T47D (cell line): Measurements from ENCODE around the gene TGFB3.

Experiments used
- DNase-seq, 2 experiments: peaks; one replicate each; pipeline versions ENCODE4 v3.0.0 to v3.0.0-alpha.2; 2011 to 2012; ENCODE audit warnings: low read depth in 1 of 2, low spot score in 1 of 2
- JUND ChIP-seq: IDR thresholded peaks from 2 replicates; pipeline ENCODE4 v1.6.1; 2012; ENCODE audit warnings: low read depth
- in situ Hi-C: cut with HindIII; loops from 2 replicates; pipeline ENCODE4 v1.10.0; 2016; ENCODE audit warnings: low sequenced_read_pairs, low pct_unique_long_range_greater_than_20kb

Gene TGFB3

DNA sequence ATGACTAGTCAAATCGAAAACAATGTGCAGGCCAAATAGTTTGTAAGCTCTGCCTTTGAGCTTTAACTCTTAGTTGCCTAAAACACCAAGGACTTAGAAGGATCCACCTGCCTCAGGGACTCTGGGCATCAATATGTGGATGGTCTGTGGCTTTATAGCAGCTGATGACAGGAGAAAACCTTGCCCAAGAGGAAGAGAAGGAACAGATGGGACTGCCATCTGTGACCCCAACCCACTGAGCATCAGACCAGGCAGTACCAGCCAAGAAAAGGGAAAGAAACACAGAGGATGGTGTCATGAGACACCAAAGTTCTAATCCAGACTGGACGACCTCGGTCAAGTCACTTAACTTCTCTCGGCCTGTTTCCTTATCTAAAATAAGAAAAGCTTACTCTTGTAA, 12.7 kb downstream of the TGFB3 start:
- in situ Hi-C loops = no loop called here
- DNase-seq = no peak
- TF ChIP-seq JUND = no peak

DNA sequence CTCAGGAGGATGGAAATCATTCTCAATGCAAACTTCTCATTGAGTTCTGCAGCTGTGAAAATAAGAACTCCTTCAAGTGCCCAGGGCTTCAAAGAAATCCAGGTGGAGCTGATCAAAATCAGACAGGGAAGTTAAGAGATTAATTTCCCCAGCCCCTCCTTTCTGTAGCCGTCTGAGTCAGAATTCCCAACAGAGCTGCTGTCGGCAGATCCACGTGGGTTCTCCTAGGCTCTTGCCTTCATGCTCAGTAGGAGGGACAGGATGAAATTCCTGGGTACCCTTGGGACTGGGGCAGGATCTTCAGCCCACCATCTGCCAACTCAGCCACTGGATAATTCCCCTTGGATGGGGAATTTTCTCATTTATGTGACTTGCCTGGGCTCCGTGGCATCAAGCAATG, 13.3 kb downstream of the TGFB3 start:
- no peak for TF ChIP-seq JUND
- in situ Hi-C loops = no loop called here
- no peak for DNase-seq

DNA sequence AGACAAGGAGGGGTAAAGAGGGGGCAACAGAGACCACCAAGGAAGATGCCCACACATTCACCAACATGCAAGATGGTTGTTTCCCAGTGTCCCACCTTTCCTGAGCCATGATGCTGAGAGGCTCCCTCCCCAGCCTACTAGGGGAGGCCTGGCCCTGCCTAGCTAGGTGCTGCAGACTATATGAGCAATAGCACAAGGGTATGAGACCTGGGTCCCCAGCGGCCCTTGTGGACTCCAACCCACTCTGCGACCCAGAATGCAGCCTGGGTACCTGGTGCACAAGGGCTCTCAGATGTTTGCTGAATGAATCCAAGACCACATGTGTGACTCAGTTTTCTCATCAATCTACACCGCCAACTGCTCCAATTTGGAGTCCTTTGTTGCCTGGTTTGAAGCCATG, 13.9 kb downstream of the TGFB3 start:
- TF ChIP-seq JUND = no peak
- no peak for DNase-seq
- in situ Hi-C loops = no loop called here

DNA sequence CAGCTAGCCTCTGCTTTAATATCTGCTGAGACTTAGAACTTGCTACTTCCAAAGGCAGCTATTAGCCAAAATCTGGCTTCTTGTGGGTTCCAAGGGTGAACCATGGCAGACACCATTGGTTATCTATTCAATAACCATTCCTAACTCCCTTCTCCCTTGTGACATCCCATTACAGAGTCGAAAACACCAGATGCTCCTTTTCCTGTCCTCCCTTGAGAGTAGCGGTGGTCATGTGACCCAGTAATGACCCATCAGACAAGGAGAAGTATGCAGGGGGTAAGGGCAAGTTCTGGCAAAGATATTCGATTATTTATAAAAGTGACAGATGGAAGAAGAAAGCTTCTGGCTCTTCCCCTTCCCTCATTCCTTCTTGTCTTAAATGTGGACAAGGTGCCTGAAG, 20.1 kb downstream of the TGFB3 start:
- no peak for DNase-seq
- in situ Hi-C loops = no loop called here
- no peak for TF ChIP-seq JUND

DNA sequence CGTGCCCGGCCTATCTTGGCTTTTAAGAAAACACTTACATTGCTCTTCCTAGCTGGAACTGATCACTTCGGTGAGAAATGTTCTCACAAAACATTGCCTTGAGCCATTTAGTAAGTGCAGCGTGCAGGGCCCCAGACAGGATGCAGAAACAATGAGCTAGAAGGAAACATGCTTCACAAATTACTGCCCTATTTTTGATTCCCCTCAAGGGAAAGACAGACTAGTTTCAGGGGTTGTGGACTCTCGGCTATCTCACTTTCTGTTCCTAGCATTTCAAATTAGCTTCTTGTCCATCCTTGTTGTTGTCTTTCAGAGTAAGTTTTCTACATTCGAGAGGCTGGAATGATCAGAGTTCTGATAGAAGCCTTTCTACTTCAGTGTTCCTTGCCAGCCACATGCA, 21.6 kb downstream of the TGFB3 start:
- no peak for DNase-seq
- in situ Hi-C loops = no loop called here
- TF ChIP-seq JUND = no peak

DNA sequence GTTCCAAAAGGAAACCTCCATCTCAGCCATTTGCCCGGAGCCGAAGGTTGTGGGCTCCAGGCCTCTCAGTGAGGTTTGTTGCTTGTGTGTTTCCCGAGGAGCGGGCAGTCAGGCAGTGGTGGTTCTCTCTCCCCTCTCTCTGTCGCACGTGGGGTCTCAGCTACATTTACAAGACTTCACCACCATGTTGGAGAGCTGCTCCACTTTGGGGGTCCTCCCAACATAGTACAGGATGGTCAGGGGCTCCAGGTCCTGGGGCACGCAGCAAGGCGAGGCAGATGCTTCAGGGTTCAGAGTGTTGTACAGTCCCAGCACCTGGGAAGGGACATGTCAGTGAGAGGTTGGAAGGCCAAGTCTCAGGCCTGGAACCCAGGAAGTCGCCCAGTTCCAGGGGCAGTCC, 22.8 kb downstream of the TGFB3 start:
- no peak for DNase-seq
- TF ChIP-seq JUND = no peak
- in situ Hi-C loops = no loop called here

DNA sequence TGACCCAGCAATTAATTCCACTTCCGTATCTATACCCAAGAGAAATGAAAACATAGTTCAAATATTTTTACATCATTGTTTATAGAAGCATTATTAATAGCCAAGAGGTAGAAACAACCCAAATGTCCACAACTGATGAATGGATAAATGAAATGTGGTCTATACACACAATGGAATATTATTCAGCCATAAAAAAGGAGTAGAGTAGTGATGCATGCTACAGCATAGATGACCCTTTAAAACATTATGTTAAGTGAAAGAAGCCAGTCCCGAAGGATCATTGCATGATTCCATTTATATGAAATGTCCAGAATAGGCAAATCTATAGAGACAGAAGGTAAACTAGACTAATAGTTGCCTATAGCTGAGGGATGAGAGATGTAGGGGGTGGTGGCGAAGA, 29.3 kb downstream of the TGFB3 start:
- in situ Hi-C loops = no loop called here
- no peak for TF ChIP-seq JUND
- DNase-seq = no peak

DNA sequence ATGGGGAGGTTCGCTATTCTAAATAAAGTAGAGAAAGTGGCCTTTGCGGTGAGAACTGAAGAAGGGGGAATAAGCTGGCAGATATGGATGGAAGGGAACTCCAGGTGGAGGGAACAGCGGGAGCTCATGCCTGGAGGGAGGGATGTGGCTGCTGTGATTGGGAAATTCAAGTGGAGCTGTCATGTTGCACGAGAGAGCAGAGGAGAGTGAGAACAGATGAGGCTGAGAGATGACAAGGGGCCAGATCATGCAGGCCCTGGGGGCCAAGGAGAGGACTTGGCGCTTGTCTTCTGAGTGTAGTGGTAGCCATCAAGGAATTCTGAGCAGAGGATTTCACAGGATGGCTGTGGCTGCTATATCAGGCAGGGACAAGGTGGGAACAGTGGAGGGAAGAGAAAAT, 35.0 kb downstream of the TGFB3 start:
- in situ Hi-C loops = no loop called here
- TF ChIP-seq JUND = no peak
- DNase-seq = no peak

DNA sequence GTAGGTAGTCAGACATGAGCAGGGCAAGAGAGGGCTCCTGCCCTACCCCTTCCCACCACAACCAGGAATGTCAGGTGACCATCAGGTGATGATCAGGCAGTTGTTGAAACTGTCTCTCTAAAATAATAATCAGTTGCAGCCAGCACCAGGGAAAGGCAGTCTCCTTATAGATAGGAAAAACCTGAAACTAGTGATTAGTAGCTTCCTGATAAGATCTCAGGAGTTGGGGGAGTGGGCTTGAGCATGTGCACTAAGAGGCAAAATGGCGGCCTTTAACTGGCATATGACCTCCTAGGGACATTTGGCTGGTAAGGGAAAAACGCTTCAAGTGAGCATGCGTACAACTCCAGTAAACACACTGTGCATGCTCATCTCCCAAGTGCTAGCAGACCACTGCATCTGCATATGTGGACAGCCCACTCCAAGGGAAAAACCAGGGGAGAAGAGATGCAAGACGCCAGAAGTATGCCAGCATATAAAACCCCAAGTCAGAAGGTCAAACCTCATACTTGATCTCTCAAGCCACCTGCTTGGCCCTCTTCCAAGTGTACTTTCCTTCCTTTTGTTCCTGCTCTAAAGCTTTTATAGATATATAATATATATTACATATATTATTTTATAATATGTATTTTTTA, 37.1 kb downstream of the TGFB3 start:
- DNase-seq = no peak
- no peak for TF ChIP-seq JUND
- in situ Hi-C loops = no loop called here

DNA sequence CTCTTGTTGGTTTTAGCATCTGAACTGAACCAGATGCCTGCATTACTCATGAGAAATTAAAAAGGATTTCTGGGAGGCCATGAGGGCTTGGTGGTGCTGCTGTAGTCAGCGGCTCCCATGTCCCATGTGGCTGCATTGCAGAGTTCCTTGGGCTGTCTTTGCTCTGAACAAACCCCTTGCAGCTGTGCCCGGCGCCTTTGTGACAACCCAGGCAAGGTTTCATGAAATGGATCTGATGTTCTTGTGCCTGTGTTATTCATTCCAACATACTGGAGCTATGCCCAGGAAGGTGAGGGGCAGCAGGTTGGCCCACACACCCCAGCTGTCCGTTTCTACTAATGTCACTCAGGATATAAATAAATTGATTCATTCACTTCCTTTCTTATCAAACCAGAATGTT, 40.8 kb downstream of the TGFB3 start:
- TF ChIP-seq JUND = no peak
- in situ Hi-C loops = no loop called here
- DNase-seq = no peak

DNA sequence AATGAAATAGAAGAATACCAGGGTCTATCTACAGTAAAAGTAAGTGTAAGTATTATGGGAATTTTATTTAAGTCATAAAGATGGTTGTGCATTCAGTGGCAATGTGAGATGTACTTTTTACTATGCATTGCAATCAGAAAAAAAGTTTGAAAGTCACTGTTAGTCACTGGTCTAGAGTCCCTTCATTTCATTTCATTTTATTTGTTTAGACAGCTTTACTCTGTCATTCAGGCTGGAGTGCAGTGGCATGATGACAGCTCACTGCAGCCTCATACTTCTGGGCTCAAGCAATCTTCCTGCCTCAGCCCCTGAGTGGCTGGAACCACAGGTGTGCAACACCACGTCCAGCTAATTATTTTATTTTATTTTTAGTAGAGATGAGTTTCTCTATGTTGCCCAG, 42.6 kb downstream of the TGFB3 start:
- DNase-seq = no peak
- in situ Hi-C loops = no loop called here
- no peak for TF ChIP-seq JUND

DNA sequence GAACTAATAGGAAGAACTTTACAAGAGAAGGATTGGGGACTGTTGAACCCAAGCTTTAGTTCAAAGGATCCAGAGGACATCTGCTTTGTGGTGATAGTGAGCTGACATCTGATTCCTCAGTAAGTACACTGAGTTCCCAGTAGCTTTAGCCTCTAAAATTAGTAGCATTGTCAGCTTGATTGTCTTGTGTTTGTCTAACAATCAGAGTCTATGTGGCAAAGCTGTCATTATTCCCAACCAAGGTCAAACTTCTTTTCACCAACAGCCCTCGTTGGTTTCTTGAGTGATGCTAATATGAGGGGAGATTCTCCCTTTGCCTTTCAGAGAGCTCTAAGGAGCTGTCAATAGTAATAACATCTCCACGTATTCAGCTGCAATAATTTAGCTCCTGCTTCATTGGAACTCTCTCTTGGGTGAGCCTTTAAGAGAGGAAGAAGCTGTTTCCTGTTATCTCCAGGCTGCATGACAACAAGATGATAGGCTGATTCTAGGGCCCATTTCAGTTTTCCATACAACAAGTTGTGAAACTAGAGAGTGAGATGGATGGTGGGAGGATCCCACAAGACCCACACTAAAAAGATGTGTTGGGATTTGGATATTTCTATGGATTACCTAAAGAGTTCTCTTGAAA, 46.7 kb downstream of the TGFB3 start:
- no peak for DNase-seq
- in situ Hi-C loops = no loop called here
- TF ChIP-seq JUND = no peak

DNA sequence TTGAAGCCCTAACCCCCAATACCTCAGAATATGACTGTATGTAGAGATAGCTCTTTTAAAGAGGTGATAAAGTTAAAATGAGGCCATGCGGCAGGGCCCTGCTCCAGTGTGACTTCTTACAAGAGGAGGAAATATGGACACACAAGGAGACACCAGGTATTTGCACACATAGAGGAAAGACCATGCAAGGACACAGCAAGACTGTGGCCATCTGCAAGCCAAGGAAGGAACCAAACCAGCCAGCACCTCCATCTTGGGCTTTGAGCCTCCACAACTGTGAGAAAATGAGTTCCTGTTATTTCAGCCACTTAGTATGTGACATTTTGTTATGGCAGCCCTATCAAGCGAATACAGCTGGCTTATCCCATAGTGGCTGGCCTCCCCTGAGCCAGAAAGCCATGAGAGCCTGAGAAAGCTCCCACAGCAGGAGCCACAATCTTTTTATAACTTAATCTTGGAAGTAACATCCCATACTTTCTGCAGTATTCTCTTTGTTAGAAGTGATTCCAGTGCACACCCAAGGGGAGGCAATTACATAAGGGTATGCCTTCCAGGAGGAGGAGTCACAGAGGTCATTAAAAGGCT, 48.0 kb downstream of the TGFB3 start:
- DNase-seq = no peak
- in situ Hi-C loops = no loop called here
- TF ChIP-seq JUND = no peak
